IMR-90 (cell line): ENCODE measurements around the gene RPL27A. TPM values are rescaled to one million over a fixed set of nuclear protein-coding genes. Genes with fewer than 3 reads are reported as not detected.

ENCODE experiments used
- ATAC-seq: fragments of 200-7000 bp; cut with Tn5 transposase; 2 replicates; pipeline ENCODE4 v1.9.1; 2020; ENCODE audit warnings: low read depth, mild to moderate bottlenecking, moderate library complexity
- BruUV-seq: library from RNA; stranded (reverse); fragments of 400-500 nt; replicated peaks from 2 replicates; lab custom pipeline; 2021; lab: Mats Ljungman, UMichigan
- CTCF ChIA-PET: fragments of 300-600 bp; formaldehyde crosslinking; extraction: SDS; loops from one replicate; lab custom pipeline; 2021; ENCODE audit warnings: antibody characterized with exemption; lab: Yijun Ruan, JAX
- POLR2A ChIA-PET: fragments of 300-600 bp; sonication (Branson Sonifier 250); formaldehyde crosslinking; loops from one replicate; lab custom pipeline; 2022; ENCODE audit warnings: antibody characterized with exemption; ENCODE audit not compliant: unreplicated experiment; lab: Charles Lee
- DNase-seq: peaks from one replicate; pipeline ENCODE4 v3.0.0; 2013
- H2AFZ ChIP-seq: replicated peaks from 2 replicates; pipeline ENCODE3; 2013; ENCODE audit warnings: low read length, mild to moderate bottlenecking; ENCODE audit not compliant: poor library complexity
- H2AK5ac ChIP-seq: 2 replicates; pipeline ENCODE4 v1.6.1; 2013; ENCODE audit warnings: low read depth, low read length, inconsistent platforms
- H2AK9ac ChIP-seq: replicated peaks from 2 replicates; pipeline ENCODE3; 2013; ENCODE audit warnings: mild to moderate bottlenecking, low read depth, low read length, moderate library complexity; ENCODE audit not compliant: poor library complexity
- H2BK120ac ChIP-seq: 2 replicates; pipeline ENCODE4 v1.6.1; 2013; ENCODE audit warnings: low read depth, low read length, inconsistent platforms
- H2BK15ac ChIP-seq: 3 replicates; pipeline ENCODE4 v1.6.1; 2013; ENCODE audit warnings: low read depth, low read length, inconsistent platforms
- H2BK20ac ChIP-seq: 2 replicates; pipeline ENCODE4 v1.6.1; 2013; ENCODE audit warnings: low read depth, mild to moderate bottlenecking, inconsistent platforms, low read length, moderate library complexity
- H2BK5ac ChIP-seq: 2 replicates; pipeline ENCODE4 v1.6.1; 2013; ENCODE audit warnings: mild to moderate bottlenecking, low read depth, low read length, inconsistent platforms; ENCODE audit not compliant: poor library complexity, severe bottlenecking
- H3K14ac ChIP-seq: replicated peaks from 2 replicates; pipeline ENCODE4 v1.6.1; 2013; ENCODE audit warnings: low read depth, low read length, inconsistent platforms
- H3K18ac ChIP-seq: 2 replicates; pipeline ENCODE4 v1.6.1; 2013; ENCODE audit warnings: low read depth, low read length, control low read depth
- H3K23ac ChIP-seq: 2 replicates; pipeline ENCODE4 v1.6.1; 2013; ENCODE audit warnings: low read depth, low read length, inconsistent platforms
- H3K27ac ChIP-seq: 2 replicates; pipeline ENCODE4 v1.5.1; 2013; ENCODE audit warnings: mild to moderate bottlenecking, control low read depth, low read length; ENCODE audit not compliant: insufficient read depth
- H3K27me3 ChIP-seq: 2 replicates; pipeline ENCODE4 v1.6.1; 2013; ENCODE audit warnings: low read length; ENCODE audit not compliant: control insufficient read depth, insufficient read depth
- H3K36me3 ChIP-seq: 2 replicates; pipeline ENCODE4 v1.6.1; 2013; ENCODE audit warnings: low read length, mixed read lengths; ENCODE audit not compliant: control insufficient read depth, insufficient read depth
- H3K4ac ChIP-seq: 2 replicates; pipeline ENCODE4 v1.6.1; 2013; ENCODE audit warnings: low read depth, low read length, inconsistent platforms
- H3K4me1 ChIP-seq: 2 replicates; pipeline ENCODE4 v1.6.1; 2013; ENCODE audit warnings: low read length, mixed read lengths; ENCODE audit not compliant: control insufficient read depth, insufficient read depth
- H3K4me2 ChIP-seq: 2 replicates; pipeline ENCODE4 v1.6.1; 2013; ENCODE audit warnings: low read depth, mild to moderate bottlenecking, control low read depth, low read length, moderate library complexity
- H3K4me3 ChIP-seq: 2 replicates; pipeline ENCODE4 v1.5.1; 2013; ENCODE audit warnings: low read depth, mild to moderate bottlenecking, control low read depth, low read length, moderate library complexity; ENCODE audit not compliant: insufficient read depth
- H3K56ac ChIP-seq: 2 replicates; pipeline ENCODE4 v1.6.1; 2013; ENCODE audit warnings: low read length, inconsistent platforms; ENCODE audit not compliant: insufficient read depth; ENCODE audit errors: extremely low read depth
- H3K79me1 ChIP-seq, 2 experiments: 2 replicates each; pipeline ENCODE4 v1.6.1; 2013; ENCODE audit warnings: low read length in 2 of 2, inconsistent platforms in 1 of 2, low read depth in 1 of 2
- H3K9ac ChIP-seq: 2 replicates; pipeline ENCODE4 v1.6.1; 2013; ENCODE audit warnings: low read depth, low read length, control low read depth
- H3K9me1 ChIP-seq: 2 replicates; pipeline ENCODE4 v1.6.1; 2013; ENCODE audit warnings: low read length, inconsistent platforms; ENCODE audit not compliant: insufficient read depth
- H3K9me3 ChIP-seq: 2 replicates; pipeline ENCODE4 v1.6.1; 2013; ENCODE audit warnings: low read length; ENCODE audit not compliant: control insufficient read depth, insufficient read depth
- H4K20me1 ChIP-seq: 2 replicates; pipeline ENCODE4 v1.6.1; 2013; ENCODE audit warnings: low read length, inconsistent platforms; ENCODE audit not compliant: insufficient read depth
- H4K5ac ChIP-seq: 2 replicates; pipeline ENCODE4 v1.6.1; 2013; ENCODE audit warnings: mild to moderate bottlenecking, low read depth, low read length, control low read depth
- H4K8ac ChIP-seq, 2 experiments: 2 replicates each; pipeline ENCODE4 v1.6.1; 2013; ENCODE audit warnings: low read depth in 2 of 2, low read length in 2 of 2, control low read depth in 1 of 2, inconsistent platforms in 1 of 2
- H4K91ac ChIP-seq: 2 replicates; pipeline ENCODE4 v1.6.1; 2013; ENCODE audit warnings: low read depth, low read length, inconsistent platforms; ENCODE audit not compliant: insufficient read depth
- BHLHE40 ChIP-seq: fragments of 150-350 bp; IDR thresholded peaks from 2 replicates; pipeline ENCODE4 v1.6.1; 2016; ENCODE audit warnings: mild to moderate bottlenecking, low read depth, low read length
- CTCF ChIP-seq: conservative IDR thresholded peaks from 2 replicates; pipeline ENCODE4 v1.5.1; 2012; ENCODE audit warnings: mild to moderate bottlenecking, low read depth, low read length, improper control_type of control experiment
- FOS ChIP-seq: fragments of 150-350 bp; IDR thresholded peaks from 2 replicates; pipeline ENCODE4 v1.6.1; 2016; ENCODE audit warnings: low read depth, low read length
- MAFK ChIP-seq: IDR thresholded peaks from 2 replicates; pipeline ENCODE4 v1.6.1; 2012; ENCODE audit warnings: low read depth, low read length, improper control_type of control experiment
- MAZ ChIP-seq: IDR thresholded peaks from 2 replicates; pipeline ENCODE4 v1.6.1; 2012; ENCODE audit warnings: low read depth, mild to moderate bottlenecking, low read length, improper control_type of control experiment, moderate library complexity, borderline replicate concordance
- MXI1 ChIP-seq: IDR thresholded peaks from 2 replicates; pipeline ENCODE4 v1.6.1; 2012; ENCODE audit warnings: low read depth, mild to moderate bottlenecking, low read length, moderate library complexity, borderline replicate concordance
- POLR2A ChIP-seq: IDR thresholded peaks from 2 replicates; pipeline ENCODE4 v1.6.1; 2012; ENCODE audit warnings: mild to moderate bottlenecking, low read depth, low read length
- RAD21 ChIP-seq: IDR thresholded peaks from 2 replicates; pipeline ENCODE4 v1.6.1; 2012; ENCODE audit warnings: low read length, improper control_type of control experiment
- RCOR1 ChIP-seq: IDR thresholded peaks from 2 replicates; pipeline ENCODE4 v1.6.1; 2012; ENCODE audit warnings: mild to moderate bottlenecking, low read length, improper control_type of control experiment; ENCODE audit not compliant: insufficient replicate concordance
- RFX5 ChIP-seq: IDR thresholded peaks from 2 replicates; pipeline ENCODE4 v1.8.0; 2012; ENCODE audit warnings: low read depth, mild to moderate bottlenecking, low read length, moderate library complexity
- SMC3 ChIP-seq: fragments of 150-350 bp; IDR thresholded peaks from 2 replicates; pipeline ENCODE4 v1.6.1; 2016; ENCODE audit warnings: low read depth, mild to moderate bottlenecking, antibody characterized with exemption, low read length, moderate library complexity
- USF2 ChIP-seq: fragments of 150-350 bp; IDR thresholded peaks from 2 replicates; pipeline ENCODE4 v1.6.1; 2017; ENCODE audit warnings: mild to moderate bottlenecking, antibody characterized with exemption, low read length, low read depth
- WGBS, 2 experiments: methylation state at CpG; one replicate each; pipeline versions ENCODE4 v1.1.5 to v1.1.7; 2013; ENCODE audit warnings: missing lambda C conversion rate in 2 of 2; ENCODE audit not compliant: insufficient read length in 1 of 2; ENCODE audit errors: extremely low coverage in 2 of 2; 5-methylcytosine and 5-hydroxymethylcytosine counted together
- dilution Hi-C: fragments of 300-500 bp; cut with HindIII; formaldehyde crosslinking; loops from one replicate; pipeline ENCODE4 v1.14.3; 2018; ENCODE audit warnings: low sequenced_read_pairs; ENCODE audit not compliant: unreplicated experiment
- in situ Hi-C: fragments of 300-500 bp; cut with MboI; formaldehyde crosslinking; loops from 3 replicates; pipeline ENCODE4 v1.14.3; 2019; ENCODE audit warnings: low sequenced_read_pairs, inconsistent platforms, mixed read lengths
- intact Hi-C: fragments of 100-400 bp; cut with micrococcal nuclease; formaldehyde crosslinking; loops from 2 replicates; pipeline ENCODE4 v1.10.0; 2022
- polyA plus RNA-seq, 3 experiments: library from polyadenylated mRNA; depleted of rRNA; stranded (reverse); fragments of >200 nt; gene quantifications; 2 replicates each; pipeline ENCODE4 v1.2.3, GENCODE V29; 2012; ENCODE audit warnings: low replicate concordance in 1 of 3
- total RNA-seq: library from RNA; depleted of rRNA; stranded (reverse); fragments of >200 nt; gene quantifications from 2 replicates; pipeline ENCODE4 v1.2.3, GENCODE V29; 2012

The RPL27A gene
- total and polyA plus RNA-seq, 2 of the 4 experiments (the other 2 are of a cell fraction) = 786 to 849 TPM

GRCh38 chr11:8636127-8636526 is 46.5 kb upstream of the RPL27A start:
- POLR2A ChIA-PET = no interaction called here
- H3K4me1 ChIP-seq = peaks cover 3% of the 10 kb centered on the region
- H2BK5ac ChIP-seq = no peak overlapping the region
- no peak overlapping the region for H2AK9ac ChIP-seq
- no peak overlapping the region for H3K56ac ChIP-seq
- dilution Hi-C loops (no loop called here), in situ Hi-C loops (no loop called here), intact Hi-C loops (no loop called here)
- no peaks in the 10 kb centered on the region for H3K27me3 ChIP-seq
- H2AFZ ChIP-seq = no peak overlapping the region
- no peak overlapping the region for H3K9ac ChIP-seq
- H3K4me3 ChIP-seq = no peak overlapping the region
- H3K23ac ChIP-seq = no peak overlapping the region
- ATAC-seq (no peak), DNase-seq (no peak)
- H3K4me2 ChIP-seq = no peak overlapping the region
- TF ChIP-seq CTCF = no peak
- no peak for TF ChIP-seq USF2
- TF ChIP-seq BHLHE40 = no peak
- TF ChIP-seq RAD21 = no peak
- no peak for TF ChIP-seq RFX5
- TF ChIP-seq MAZ = no peak
- TF ChIP-seq RCOR1 = no peak
- TF ChIP-seq MAFK = no peak
- TF ChIP-seq MXI1 = no peak
- no peak for TF ChIP-seq SMC3
- TF ChIP-seq FOS = no peak
- no peak for TF ChIP-seq POLR2A
- H4K91ac ChIP-seq = no peak overlapping the region
- H3K14ac ChIP-seq = no peak overlapping the region
- BruUV-seq = no TSS peak
- no peak overlapping the region for H3K18ac ChIP-seq
- no peak overlapping the region for H2BK20ac ChIP-seq
- H3K4ac ChIP-seq = no peak overlapping the region
- CTCF ChIA-PET = interaction anchor here (0.6 kb wide), 1 partner anchor 73 kb away, joined by 4 read pairs; no protein-coding TSS in a partner anchor
- WGBS, 2 experiments = 91% methylated on average over 1 of the region's 2 CpGs; no CpG with 5 or more reads in 1 of the 2 experiments
- no peak overlapping the region for H2BK15ac ChIP-seq
- H3K9me3 ChIP-seq = no peaks in the 10 kb centered on the region; the same call in 1 of the 2 replicates
- H4K20me1 ChIP-seq = no peaks in the 10 kb centered on the region
- H3K9me1 ChIP-seq = peaks cover 5% of the 10 kb centered on the region; the same call in 1 of the 2 replicates
- H2AK5ac ChIP-seq = no peak overlapping the region
- H3K79me1 ChIP-seq = no peaks in the 10 kb centered on the region
- H3K27ac ChIP-seq = no peak overlapping the region
- no peak overlapping the region for H2BK120ac ChIP-seq
- peaks cover 35% of the 10 kb centered on the region for H3K36me3 ChIP-seq
- H4K5ac ChIP-seq = no peak overlapping the region
- no peak overlapping the region for H4K8ac ChIP-seq
